ENCODE measurements around the gene SMAD9.

SMAD9 gene

DNA sequence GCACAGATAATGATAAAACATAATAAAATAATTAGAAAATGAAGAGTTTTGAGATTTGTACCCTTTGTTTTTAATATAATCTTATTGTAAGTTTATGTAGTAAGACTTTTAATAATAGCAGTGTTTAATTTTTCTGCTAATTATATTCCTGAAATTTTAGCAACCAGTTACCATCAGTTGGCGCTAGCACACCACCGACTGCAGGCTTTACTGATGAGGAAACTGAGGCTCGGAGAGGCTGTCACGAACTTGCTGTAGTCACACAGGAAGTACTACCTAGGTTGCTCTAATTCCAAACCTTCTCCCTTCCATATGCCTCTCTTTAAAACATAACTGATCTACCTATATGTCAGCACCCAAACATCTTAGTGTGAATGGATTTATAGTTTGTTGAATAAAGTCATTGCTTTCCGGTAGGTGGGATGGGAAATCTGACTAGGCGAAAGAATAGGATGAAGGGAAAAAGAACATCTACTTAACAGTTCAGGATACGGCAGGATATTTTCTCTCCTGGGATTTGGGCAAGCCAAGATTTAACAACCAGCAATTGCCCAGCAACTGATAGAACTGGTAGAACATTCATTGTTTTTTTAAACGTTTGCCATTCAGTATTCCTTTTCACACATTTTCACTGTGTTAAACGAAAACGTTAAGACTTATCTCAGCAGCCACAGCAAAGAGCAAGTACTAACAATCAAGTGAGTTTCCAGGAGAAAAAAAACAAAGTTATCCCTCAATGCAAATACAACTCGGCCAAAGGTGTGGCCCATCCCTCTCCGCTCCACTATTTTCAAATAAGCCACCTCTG, 101.8 kb downstream of the SMAD9 start:
- Histone ChIP-seq H3K27me3 (ENCODE audit: low read length) (no peaks in the 10 kb centered on the region), H3K4me3 (ENCODE audit: insufficient read depth, low read length, poor library complexity, severe bottlenecking) (peak overlapping the region; percentile 72), H3K79me2 (ENCODE audit: insufficient read depth, low read length) (peaks cover 40% of the 10 kb centered on the region), H4K20me1 (ENCODE audit: low read depth, low read length) (no peaks in the 10 kb centered on the region), H2AFZ (ENCODE audit: low read depth, low read length, severe bottlenecking) (peak overlapping the region; percentile 81), H3K9me2 (replicated peaks; ENCODE audit: insufficient read depth, low read length) (no peaks in the 10 kb centered on the region), H3K9ac (ENCODE audit: low read length) (peak overlapping the region; percentile 92), H3K9me3 (ENCODE audit: insufficient read depth, low read length) (no peaks in the 10 kb centered on the region), H3K27ac (ENCODE audit: low read depth, low read length) (peak overlapping the region; percentile 15), H3K36me3 (ENCODE audit: low read length) (no peaks in the 10 kb centered on the region), H3F3A (ENCODE audit: insufficient read depth) (no peaks in the 10 kb centered on the region), H3K4me2 (ENCODE audit: low read depth, low read length, poor library complexity, severe bottlenecking) (peak overlapping the region; percentile 95)
- no peak for TF ChIP-seq EZH2phosphoT487 (conservative IDR thresholded peaks at IDR 0.05; ENCODE audit: low read length)
- TF ChIP-seq, protein P1, sequence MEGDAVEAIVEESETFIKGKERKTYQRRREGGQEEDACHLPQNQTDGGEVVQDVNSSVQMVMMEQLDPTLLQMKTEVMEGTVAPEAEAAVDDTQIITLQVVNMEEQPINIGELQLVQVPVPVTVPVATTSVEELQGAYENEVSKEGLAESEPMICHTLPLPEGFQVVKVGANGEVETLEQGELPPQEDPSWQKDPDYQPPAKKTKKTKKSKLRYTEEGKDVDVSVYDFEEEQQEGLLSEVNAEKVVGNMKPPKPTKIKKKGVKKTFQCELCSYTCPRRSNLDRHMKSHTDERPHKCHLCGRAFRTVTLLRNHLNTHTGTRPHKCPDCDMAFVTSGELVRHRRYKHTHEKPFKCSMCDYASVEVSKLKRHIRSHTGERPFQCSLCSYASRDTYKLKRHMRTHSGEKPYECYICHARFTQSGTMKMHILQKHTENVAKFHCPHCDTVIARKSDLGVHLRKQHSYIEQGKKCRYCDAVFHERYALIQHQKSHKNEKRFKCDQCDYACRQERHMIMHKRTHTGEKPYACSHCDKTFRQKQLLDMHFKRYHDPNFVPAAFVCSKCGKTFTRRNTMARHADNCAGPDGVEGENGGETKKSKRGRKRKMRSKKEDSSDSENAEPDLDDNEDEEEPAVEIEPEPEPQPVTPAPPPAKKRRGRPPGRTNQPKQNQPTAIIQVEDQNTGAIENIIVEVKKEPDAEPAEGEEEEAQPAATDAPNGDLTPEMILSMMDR (IDR thresholded peaks at IDR 0.05; ENCODE audit: insufficient read depth, low read length, poor library complexity, severe bottlenecking): peak; percentile 44

DNA sequence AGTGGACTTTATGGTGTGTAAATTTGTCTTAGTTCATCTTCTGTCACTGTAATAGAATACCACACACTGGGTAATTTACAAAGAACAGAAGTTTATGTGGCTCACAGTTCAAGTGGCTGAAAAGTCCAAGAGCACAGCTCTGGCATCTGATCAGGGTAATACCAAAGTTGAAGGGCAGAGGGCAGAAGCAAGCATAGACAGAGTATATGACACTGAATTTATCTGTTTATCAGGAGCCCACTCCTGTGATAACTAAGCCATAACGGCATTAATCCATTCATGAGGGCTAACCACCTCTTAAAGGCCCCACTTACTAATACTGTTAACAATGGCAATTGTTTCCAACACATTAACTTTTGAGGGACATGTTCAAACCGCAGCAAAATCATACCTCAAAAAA, 105.0 kb downstream of the SMAD9 start:
- Histone ChIP-seq H3K9me3 (ENCODE audit: insufficient read depth, low read length) (no peaks in the 10 kb centered on the region), H3K4me3 (ENCODE audit: insufficient read depth, low read length, poor library complexity, severe bottlenecking) (no peak overlapping the region), H3K9me2 (replicated peaks; ENCODE audit: insufficient read depth, low read length) (no peaks in the 10 kb centered on the region), H3F3A (ENCODE audit: insufficient read depth) (no peaks in the 10 kb centered on the region), H4K20me1 (ENCODE audit: low read depth, low read length) (no peaks in the 10 kb centered on the region), H3K27ac (ENCODE audit: low read depth, low read length) (no peak overlapping the region), H2AFZ (ENCODE audit: low read depth, low read length, severe bottlenecking) (no peak overlapping the region), H3K36me3 (ENCODE audit: low read length) (no peaks in the 10 kb centered on the region), H3K27me3 (ENCODE audit: low read length) (no peaks in the 10 kb centered on the region), H3K79me2 (ENCODE audit: insufficient read depth, low read length) (peaks cover 8% of the 10 kb centered on the region), H3K4me2 (ENCODE audit: low read depth, low read length, poor library complexity, severe bottlenecking) (no peak overlapping the region), H3K9ac (ENCODE audit: low read length) (no peak overlapping the region)
- TF ChIP-seq, protein P1 (IDR thresholded peaks at IDR 0.05; ENCODE audit: insufficient read depth, low read length, poor library complexity, severe bottlenecking): no peak
- no peak for TF ChIP-seq EZH2phosphoT487 (conservative IDR thresholded peaks at IDR 0.05; ENCODE audit: low read length)

DNA sequence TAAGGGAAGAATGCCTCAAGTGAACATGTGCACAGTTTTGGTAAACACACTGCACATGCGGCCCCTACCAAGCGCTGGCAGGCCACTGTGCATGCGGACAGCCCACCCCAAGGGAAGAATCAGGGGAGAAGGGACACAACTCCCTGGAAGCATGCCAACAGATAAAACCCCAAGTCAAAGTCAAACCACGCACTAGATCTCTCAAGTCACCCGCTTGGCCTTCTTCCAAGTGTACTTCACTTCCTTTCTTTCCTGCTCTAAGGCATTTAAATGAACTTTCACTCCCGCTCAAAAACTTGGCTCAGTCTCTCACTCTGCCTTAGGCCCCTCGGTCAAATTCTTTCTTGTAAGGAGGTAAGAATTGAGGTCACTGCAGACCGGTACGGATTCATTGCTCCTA, 105.6 kb downstream of the SMAD9 start:
- no peak overlapping the region for H3K4me2 ChIP-seq (ENCODE audit: low read depth, low read length, poor library complexity, severe bottlenecking)

More for the DNA sequence above, 105.6 kb downstream of the SMAD9 start:
- Histone ChIP-seq H3F3A (ENCODE audit: insufficient read depth) (no peaks in the 10 kb centered on the region), H3K36me3 (ENCODE audit: low read length) (no peaks in the 10 kb centered on the region), H3K27ac (ENCODE audit: low read depth, low read length) (no peak overlapping the region), H2AFZ (ENCODE audit: low read depth, low read length, severe bottlenecking) (no peak overlapping the region), H3K9me3 (ENCODE audit: insufficient read depth, low read length) (no peaks in the 10 kb centered on the region), H4K20me1 (ENCODE audit: low read depth, low read length) (no peaks in the 10 kb centered on the region), H3K79me2 (ENCODE audit: insufficient read depth, low read length) (peaks cover 2% of the 10 kb centered on the region), H3K27me3 (ENCODE audit: low read length) (no peaks in the 10 kb centered on the region), H3K4me3 (ENCODE audit: insufficient read depth, low read length, poor library complexity, severe bottlenecking) (no peak overlapping the region), H3K9ac (ENCODE audit: low read length) (no peak overlapping the region), H3K9me2 (replicated peaks; ENCODE audit: insufficient read depth, low read length) (no peaks in the 10 kb centered on the region)
- TF ChIP-seq, protein P1 (IDR thresholded peaks at IDR 0.05; ENCODE audit: insufficient read depth, low read length, poor library complexity, severe bottlenecking): no peak
- TF ChIP-seq EZH2phosphoT487 (conservative IDR thresholded peaks at IDR 0.05; ENCODE audit: low read length): no peak

Measured in SU-DHL-6 (cell line).